Measurements from ENCODE around the gene ZC3H12D.

ZC3H12D gene

DNA sequence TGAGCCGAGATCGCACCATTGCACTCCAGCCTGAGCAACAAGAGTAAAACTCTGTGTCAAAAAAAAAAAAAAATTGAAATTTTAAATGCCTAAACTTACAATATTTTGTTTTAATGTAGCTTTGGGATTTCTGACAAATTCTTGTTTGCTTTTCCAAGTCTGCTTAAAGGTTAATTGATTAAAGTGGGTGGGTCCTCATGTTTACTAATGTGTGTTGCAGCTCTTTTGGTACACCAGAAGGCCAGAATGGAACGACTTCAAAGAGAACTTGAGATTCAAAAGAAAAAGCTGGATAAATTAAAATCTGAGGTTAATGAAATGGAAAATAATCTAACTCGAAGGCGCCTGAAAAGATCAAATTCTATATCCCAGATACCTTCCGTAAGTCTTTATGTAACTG lies 87.4 kb downstream of the ZC3H12D start:
- no peak for DNase-seq
- H4K20me1 ChIP-seq (ENCODE audit: insufficient read depth, low read length), result no peaks in the 10 kb centered on the region
- no peaks in the 10 kb centered on the region for H3K9me3 ChIP-seq (replicated peaks; ENCODE audit: insufficient read depth, low read length)
- H2AFZ ChIP-seq (ENCODE audit: low read length), result no peak overlapping the region
- TF ChIP-seq, protein P1, sequence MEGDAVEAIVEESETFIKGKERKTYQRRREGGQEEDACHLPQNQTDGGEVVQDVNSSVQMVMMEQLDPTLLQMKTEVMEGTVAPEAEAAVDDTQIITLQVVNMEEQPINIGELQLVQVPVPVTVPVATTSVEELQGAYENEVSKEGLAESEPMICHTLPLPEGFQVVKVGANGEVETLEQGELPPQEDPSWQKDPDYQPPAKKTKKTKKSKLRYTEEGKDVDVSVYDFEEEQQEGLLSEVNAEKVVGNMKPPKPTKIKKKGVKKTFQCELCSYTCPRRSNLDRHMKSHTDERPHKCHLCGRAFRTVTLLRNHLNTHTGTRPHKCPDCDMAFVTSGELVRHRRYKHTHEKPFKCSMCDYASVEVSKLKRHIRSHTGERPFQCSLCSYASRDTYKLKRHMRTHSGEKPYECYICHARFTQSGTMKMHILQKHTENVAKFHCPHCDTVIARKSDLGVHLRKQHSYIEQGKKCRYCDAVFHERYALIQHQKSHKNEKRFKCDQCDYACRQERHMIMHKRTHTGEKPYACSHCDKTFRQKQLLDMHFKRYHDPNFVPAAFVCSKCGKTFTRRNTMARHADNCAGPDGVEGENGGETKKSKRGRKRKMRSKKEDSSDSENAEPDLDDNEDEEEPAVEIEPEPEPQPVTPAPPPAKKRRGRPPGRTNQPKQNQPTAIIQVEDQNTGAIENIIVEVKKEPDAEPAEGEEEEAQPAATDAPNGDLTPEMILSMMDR (IDR thresholded peaks at IDR 0.05; ENCODE audit: low read length), result no peak
- TF ChIP-seq EZH2phosphoT487 (IDR thresholded peaks at IDR 0.05; ENCODE audit: low read length) (no peak), EZH2 (optimal IDR thresholded peaks at IDR 0.05; ENCODE audit: low read depth, low read length) (no peak)
- H3K27me3 ChIP-seq (replicated peaks; ENCODE audit: insufficient read depth, low read length), result no peaks in the 10 kb centered on the region
- no peaks in the 10 kb centered on the region for H3K9me2 ChIP-seq (replicated peaks; ENCODE audit: insufficient read depth, low read length)
- no peaks in the 10 kb centered on the region for H3K36me3 ChIP-seq (replicated peaks; ENCODE audit: insufficient read depth, low read length)
- no peak overlapping the region for H3K4me2 ChIP-seq (ENCODE audit: low read depth, low read length)
- H3K9ac ChIP-seq (ENCODE audit: low read length), result no peak overlapping the region
- no peak overlapping the region for H3K27ac ChIP-seq (ENCODE audit: low read length)
- no peaks in the 10 kb centered on the region for H3K79me2 ChIP-seq (ENCODE audit: low read length)
- H3K4me3 ChIP-seq (ENCODE audit: low read length), result no peak overlapping the region
- H3K4me1 ChIP-seq (ENCODE audit: low read length), result no peaks in the 10 kb centered on the region
- no peaks in the 10 kb centered on the region for H3F3A ChIP-seq (ENCODE audit: insufficient read depth, low read length)

All from MM.1S (cell line).